ENCODE results near the gene ZBTB32. TPM values are rescaled to one million over a fixed set of nuclear protein-coding genes. Genes with fewer than 3 reads are reported as not detected.
"Not testable (repeated sequence)": the region's sequence is repeated elsewhere in the genome, so short reads cannot be mapped to it uniquely, and the experiment has no call there.

ZBTB32 gene
- total RNA-seq, 1 donor from 2014 or later, result 0.23 TPM

DNA sequence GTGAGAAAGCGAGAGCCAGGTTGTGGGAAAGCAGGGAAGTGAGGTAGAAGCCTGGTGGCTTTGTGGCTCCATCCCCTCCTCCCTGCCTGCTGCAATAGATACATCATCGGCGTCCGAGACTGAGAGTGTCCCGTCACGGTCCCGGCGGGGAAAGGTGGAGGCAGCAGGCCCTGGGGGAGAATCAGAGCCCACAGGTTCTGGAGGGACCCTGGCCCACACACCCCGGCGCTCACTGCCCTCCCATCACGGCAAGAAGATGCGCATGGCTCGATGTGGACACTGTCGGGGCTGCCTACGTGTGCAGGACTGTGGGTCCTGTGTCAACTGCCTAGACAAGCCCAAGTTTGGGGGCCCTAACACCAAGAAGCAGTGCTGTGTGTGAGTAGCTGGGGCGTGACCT lies 18.5 kb downstream of the ZBTB32 start:
- ATAC-seq, result no peak
- TF ChIP-seq, protein P1, sequence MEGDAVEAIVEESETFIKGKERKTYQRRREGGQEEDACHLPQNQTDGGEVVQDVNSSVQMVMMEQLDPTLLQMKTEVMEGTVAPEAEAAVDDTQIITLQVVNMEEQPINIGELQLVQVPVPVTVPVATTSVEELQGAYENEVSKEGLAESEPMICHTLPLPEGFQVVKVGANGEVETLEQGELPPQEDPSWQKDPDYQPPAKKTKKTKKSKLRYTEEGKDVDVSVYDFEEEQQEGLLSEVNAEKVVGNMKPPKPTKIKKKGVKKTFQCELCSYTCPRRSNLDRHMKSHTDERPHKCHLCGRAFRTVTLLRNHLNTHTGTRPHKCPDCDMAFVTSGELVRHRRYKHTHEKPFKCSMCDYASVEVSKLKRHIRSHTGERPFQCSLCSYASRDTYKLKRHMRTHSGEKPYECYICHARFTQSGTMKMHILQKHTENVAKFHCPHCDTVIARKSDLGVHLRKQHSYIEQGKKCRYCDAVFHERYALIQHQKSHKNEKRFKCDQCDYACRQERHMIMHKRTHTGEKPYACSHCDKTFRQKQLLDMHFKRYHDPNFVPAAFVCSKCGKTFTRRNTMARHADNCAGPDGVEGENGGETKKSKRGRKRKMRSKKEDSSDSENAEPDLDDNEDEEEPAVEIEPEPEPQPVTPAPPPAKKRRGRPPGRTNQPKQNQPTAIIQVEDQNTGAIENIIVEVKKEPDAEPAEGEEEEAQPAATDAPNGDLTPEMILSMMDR (IDR thresholded peaks at IDR 0.05), result no peak
- H3K4me3 ChIP-seq, result no peak overlapping the region
- peaks cover 77% of the 10 kb centered on the region for H3K36me3 ChIP-seq
- DNase-seq, result no peak
- H3K4me1 ChIP-seq, result peaks cover 11% of the 10 kb centered on the region
- no peaks in the 10 kb centered on the region for H3K27me3 ChIP-seq
- H3K9me3 ChIP-seq, result no peaks in the 10 kb centered on the region
- intact Hi-C loops (cut with DNase I), result no loop called here
- no peak overlapping the region for H3K27ac ChIP-seq

DNA sequence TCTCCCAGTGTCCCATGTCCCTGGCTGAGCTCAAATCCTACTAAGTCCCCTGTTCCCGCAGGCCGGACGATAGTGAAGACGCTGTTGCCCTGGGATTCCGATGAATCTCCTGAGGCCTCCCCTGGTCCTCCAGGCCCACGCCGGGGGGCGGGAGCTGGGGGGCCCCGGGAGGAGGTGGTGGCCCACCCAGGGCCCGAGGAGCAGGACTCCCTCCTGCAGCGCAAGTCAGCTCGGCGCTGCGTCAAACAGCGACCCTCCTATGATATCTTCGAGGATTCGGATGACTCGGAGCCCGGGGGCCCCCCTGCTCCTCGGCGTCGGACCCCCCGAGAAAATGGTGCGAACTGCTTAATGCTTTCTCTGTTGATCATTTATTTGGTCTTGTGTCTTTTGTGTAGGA lies 19.3 kb downstream of the ZBTB32 start:
- peaks cover 85% of the 10 kb centered on the region for H3K36me3 ChIP-seq
- intact Hi-C loops (cut with DNase I), result no loop called here
- no peaks in the 10 kb centered on the region for H3K27me3 ChIP-seq
- no peak overlapping the region for H3K27ac ChIP-seq
- DNase-seq (no peak), ATAC-seq (no peak)
- peaks cover 10% of the 10 kb centered on the region for H3K4me1 ChIP-seq
- H3K4me3 ChIP-seq, result no peak overlapping the region
- H3K9me3 ChIP-seq, result no peaks in the 10 kb centered on the region
- TF ChIP-seq, protein P1 (IDR thresholded peaks at IDR 0.05), result no peak

DNA sequence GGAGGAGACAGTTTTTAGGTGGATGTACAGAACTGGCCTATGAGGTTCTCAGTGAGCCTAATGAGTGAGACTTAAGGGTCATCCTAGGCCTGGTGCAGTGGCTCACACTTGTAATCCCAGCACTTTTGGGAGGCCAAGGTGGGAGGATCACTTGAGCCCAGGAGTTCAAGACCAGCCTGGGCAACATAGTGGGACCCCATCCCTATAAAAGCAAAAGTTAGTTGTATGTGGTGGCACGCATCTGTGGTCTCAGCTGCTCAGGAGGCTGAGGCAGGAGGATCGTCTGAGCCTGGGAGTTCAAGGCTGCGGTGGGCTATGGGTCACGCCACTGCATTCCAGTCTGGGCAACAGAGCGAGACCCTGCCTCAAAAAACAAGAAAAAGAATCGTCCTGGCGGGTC lies 19.8 kb downstream of the ZBTB32 start:
- H3K36me3 ChIP-seq, result peaks cover 89% of the 10 kb centered on the region
- intact Hi-C loops (cut with DNase I); H3K4me3 ChIP-seq; DNase-seq; H3K4me1 ChIP-seq; H3K27ac ChIP-seq; H3K9me3 ChIP-seq; H3K27me3 ChIP-seq; ATAC-seq: not testable (repeated sequence)

DNA sequence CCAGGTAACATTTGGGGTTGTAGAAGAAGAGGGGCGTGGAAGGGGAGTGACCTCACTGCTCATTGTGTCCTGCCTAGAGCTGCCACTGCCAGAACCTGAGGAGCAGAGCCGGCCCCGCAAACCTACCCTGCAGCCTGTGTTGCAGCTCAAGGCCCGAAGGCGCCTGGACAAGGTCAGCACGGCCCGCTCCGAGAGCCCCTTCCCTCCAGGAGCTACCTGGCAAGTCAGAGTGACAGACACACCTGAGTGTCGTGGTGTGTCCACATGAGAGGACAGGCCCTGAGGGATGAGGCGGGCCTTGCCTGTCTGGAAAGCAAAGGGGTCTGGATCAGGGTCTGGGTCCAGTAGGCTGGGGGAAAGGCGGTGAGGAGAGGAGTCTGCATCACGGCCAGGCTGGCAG lies 20.2 kb downstream of the ZBTB32 start:
- TF ChIP-seq, protein P1 (IDR thresholded peaks at IDR 0.05), result no peak
- no peak for DNase-seq

DNA sequence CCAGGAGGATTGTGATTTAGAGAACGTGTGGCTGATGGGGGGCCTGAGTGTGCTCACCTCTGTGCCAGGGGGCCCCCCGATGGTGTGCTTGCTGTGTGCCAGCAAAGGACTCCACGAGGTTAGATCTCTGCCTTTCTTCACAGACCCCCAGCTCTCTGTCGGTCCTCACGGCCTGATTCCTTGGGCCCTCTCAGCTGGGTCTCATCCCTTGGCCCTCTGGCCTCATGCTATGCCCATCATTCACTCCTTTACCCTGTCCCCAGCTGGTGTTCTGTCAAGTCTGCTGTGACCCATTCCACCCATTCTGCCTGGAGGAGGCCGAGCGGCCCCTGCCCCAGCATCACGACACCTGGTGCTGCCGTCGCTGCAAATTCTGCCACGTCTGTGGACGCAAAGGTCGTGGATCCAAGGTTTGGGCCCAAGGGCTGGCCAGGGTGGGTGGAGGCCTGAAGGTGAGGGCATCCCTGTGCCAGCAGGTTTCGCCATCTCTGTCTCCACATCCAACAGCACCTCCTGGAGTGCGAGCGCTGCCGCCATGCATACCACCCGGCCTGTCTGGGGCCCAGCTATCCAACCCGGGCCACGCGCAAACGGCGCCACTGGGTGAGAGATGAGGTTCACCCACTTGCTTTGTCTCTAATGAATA lies 21.0 kb downstream of the ZBTB32 start:
- Histone ChIP-seq H3K4me3 (no peak overlapping the region), H3K9me3 (no peaks in the 10 kb centered on the region), H3K36me3 (peaks cover 96% of the 10 kb centered on the region), H3K27me3 (no peaks in the 10 kb centered on the region), H3K4me1 (no peaks in the 10 kb centered on the region), H3K27ac (no peak overlapping the region)
- no peak for ATAC-seq
- intact Hi-C loops (cut with DNase I), result no loop called here
- TF ChIP-seq, protein P1 (IDR thresholded peaks at IDR 0.05), result no peak
- DNase-seq, result no peak

More for the DNA sequence above, 20.2 kb downstream of the ZBTB32 start:
- Histone ChIP-seq H3K9me3 (no peaks in the 10 kb centered on the region), H3K27me3 (no peaks in the 10 kb centered on the region), H3K4me3 (no peak overlapping the region), H3K36me3 (peaks cover 93% of the 10 kb centered on the region), H3K27ac (no peak overlapping the region), H3K4me1 (peaks cover under 1% of the 10 kb centered on the region)
- ATAC-seq, result no peak
- intact Hi-C loops (cut with DNase I), result no loop called here

DNA sequence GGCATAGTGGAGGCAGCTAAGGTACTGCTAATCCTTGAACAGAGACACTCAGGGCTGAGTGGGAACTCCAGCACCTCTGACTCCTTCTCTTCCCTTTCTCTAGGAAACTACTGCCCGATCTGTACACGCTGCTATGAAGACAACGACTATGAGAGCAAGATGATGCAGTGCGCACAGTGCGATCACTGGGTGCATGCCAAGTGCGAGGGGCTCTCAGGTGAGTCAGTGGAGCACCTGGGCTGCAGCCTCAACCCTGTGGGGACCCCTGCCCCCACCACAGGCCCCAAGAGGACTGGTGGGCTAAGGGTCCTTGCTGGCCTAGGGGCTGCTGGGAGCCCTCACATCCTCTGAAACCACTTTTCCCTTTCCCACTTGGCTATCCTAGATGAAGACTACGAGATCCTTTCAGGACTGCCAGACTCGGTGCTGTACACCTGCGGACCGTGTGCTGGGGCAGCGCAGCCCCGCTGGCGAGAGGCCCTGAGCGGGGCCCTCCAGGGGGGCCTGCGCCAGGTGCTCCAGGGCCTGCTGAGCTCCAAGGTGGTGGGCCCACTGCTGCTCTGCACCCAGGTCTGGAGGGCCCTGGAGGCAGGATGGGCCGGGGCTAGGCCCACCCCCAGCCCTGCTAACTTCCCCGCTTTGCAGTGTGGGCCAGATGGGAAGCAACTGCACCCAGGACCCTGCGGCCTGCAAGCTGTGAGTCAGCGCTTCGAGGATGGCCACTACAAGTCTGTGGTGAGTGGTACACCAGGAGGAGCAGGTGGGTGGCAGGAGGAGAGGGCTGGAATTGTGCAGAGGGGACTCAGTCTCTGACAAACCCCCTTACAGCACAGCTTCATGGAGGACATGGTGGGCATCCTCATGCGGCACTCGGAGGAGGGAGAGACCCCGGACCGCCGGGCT lies 22.9 kb downstream of the ZBTB32 start:
- TF ChIP-seq, protein P1 (IDR thresholded peaks at IDR 0.05), result no peak
- DNase-seq (no peak), ATAC-seq (no peak)
- Histone ChIP-seq H3K36me3 (peaks cover 100% of the 10 kb centered on the region), H3K4me1 (no peaks in the 10 kb centered on the region), H3K27me3 (no peaks in the 10 kb centered on the region), H3K4me3 (no peak overlapping the region), H3K27ac (no peak overlapping the region), H3K9me3 (no peaks in the 10 kb centered on the region)
- intact Hi-C loops (cut with DNase I), result no loop called here
